AG09309 (cell line): ENCODE results near the gene CTSW.
A peak's percentile ranks its signal among the peaks of the same experiment; 100 is the strongest.
"Not testable (repeated sequence)": the region's sequence is repeated elsewhere in the genome, so short reads cannot be mapped to it uniquely, and the experiment has no call there.

Source experiments
- DNase-seq: peaks from one replicate; pipeline ENCODE4 v3.0.0-alpha.2; 2010; ENCODE audit warnings: low read depth
- H3K4me3 ChIP-seq: 2 replicates; pipeline ENCODE4 v1.5.1; 2011; ENCODE audit warnings: mild to moderate bottlenecking, low read depth, low read length, moderate library complexity; ENCODE audit not compliant: control insufficient read depth
- CTCF ChIP-seq: IDR thresholded peaks from 2 replicates; pipeline ENCODE4 v1.5.1; 2011; ENCODE audit warnings: mild to moderate bottlenecking, low read depth, low read length, inconsistent platforms; ENCODE audit not compliant: insufficient read depth, control insufficient read depth; ENCODE audit errors: missing control alignments

The CTSW gene

GRCh38 chr11:65890324-65891218, 10.9 kb downstream of the CTSW start, which contains the start of gene CCDC85B:
CCDC85B (plus strand) TSS chr11:65890673; CDS start chr11:65890784, 111 bp downstream.
- peak within 1 kb of the TSS; percentile 50 for H3K4me3 ChIP-seq
- DNase-seq = peak; percentile 88

GRCh38 chr11:65891219-65892136, 11.8 kb downstream of the CTSW start:
- TF ChIP-seq CTCF = peak; percentile 34
- peak overlapping the region; percentile 50 for H3K4me3 ChIP-seq
- no peak for DNase-seq

More at GRCh38 chr11:65890324-65891218, 10.9 kb downstream of the CTSW start, which contains the start of gene CCDC85B:
- no peak for TF ChIP-seq CTCF

- not testable (repeated sequence) for DNase-seq
- peak overlapping the region; percentile 50 for H3K4me3 ChIP-seq
These were observed 12.5 kb downstream of the CTSW start for GRCh38 chr11:65892137-65892540.

GRCh38 chr11:65892661-65893317, 13.2 kb downstream of the CTSW start:
- no peak for DNase-seq
- TF ChIP-seq CTCF = no peak
- peak overlapping the region; percentile 50 for H3K4me3 ChIP-seq

GRCh38 chr11:65894034-65894591, 14.5 kb downstream of the CTSW start:
- H3K4me3 ChIP-seq = no peak overlapping the region; the same call in 1 of the 2 replicates
- TF ChIP-seq CTCF = no peak
- DNase-seq = no peak

GRCh38 chr11:65895482-65895981, 15.9 kb downstream of the CTSW start:
- DNase-seq = no peak
- no peak for TF ChIP-seq CTCF

More at GRCh38 chr11:65895482-65895981, 15.9 kb downstream of the CTSW start:
- H3K4me3 ChIP-seq = no peak overlapping the region
